ENCODE measurements around the gene EAPP.
A peak's percentile ranks its signal among the peaks of the same experiment; 100 is the strongest.
"Not testable (repeated sequence)": the region's sequence is repeated elsewhere in the genome, so short reads cannot be mapped to it uniquely, and the experiment has no call there.

EAPP gene

DNA sequence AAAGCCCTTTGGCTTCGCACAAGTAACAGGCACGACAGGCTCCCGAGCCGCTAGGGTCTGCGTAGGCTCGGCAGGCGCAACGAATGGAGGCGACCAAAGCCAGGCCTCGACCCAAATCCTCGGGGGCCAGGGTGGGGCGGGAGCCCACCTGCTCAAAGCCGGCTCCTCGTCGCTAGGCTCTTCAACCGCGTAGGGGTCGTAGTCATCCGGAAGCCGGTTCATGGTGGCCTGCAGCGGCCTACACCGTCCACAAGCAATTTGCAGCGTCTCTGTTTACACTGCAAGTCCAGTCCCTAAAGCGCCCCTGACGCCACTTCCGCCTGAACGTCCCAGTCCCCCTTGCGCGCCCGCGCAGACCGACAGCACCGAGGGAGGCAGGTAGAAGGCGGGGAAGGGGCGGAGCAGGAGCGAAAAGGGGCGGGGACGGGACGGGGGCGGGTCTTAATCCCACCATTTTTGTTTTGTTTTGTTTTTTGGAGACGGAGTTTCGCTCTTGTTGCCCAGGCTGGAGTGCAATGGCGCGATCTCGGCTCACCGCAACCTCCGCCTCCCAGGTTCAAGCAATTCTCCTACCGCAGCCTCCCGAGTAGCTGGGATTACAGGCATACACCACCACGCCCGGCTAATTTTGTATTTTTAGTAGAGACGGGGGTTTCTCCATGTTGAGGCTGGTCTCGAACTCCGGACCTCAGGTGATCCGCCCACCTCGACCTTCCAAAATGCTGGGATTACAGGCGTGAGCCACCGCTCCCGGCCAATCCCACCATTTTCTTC lies at the start of gene EAPP:
EAPP (minus strand) TSS at position 295 of the 774 bp plus-strand sequence; CDS start at position 222, 73 bp downstream.
- peak; percentile 83 to 90 for DNase-seq (ENCODE audit: low read depth in 2 of 2, low spot score in 1 of 2)

GRCh38 chr14:34583525-34583924 lies 44.0 kb upstream of the EAPP start:
- no peak for DNase-seq (ENCODE audit: low read depth in 2 of 2, low spot score in 1 of 2)

- DNase-seq (ENCODE audit: low read depth in 2 of 2, low spot score in 1 of 2) = no peak
These were observed 42.7 kb upstream of the EAPP start for GRCh38 chr14:34582117-34582680.

GRCh38 chr14:34580381-34580780 lies 40.9 kb upstream of the EAPP start:
- DNase-seq (ENCODE audit: low read depth in 2 of 2, low spot score in 1 of 2) = no peak

GRCh38 chr14:34571771-34572170 lies 32.3 kb upstream of the EAPP start:
- DNase-seq (ENCODE audit: low read depth in 2 of 2, low spot score in 1 of 2) = no peak

- no peak for DNase-seq (ENCODE audit: low read depth in 2 of 2, low spot score in 1 of 2)
These were observed 30.2 kb upstream of the EAPP start for GRCh38 chr14:34569750-34570149.

DNA sequence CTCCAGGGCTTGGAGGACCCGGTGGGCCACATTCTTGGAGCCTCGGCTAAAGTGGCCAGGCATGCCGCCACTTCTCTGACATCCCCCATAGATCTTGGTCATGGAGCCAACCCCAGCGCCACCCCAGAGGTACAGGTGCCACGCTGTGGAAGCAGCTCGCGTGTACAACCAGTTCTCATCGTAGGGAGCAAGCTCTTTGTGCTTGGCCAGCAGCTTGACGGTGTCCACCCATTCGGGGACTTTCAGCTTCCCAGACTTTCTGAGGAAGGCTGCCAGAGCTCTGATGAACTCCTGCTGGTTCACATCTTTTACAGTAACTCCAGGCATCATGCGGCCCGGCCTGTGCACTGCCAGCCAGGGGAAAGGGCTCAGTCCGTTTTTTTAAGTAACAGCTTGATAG lies 29.3 kb upstream of the EAPP start:
- no peak for DNase-seq (ENCODE audit: low read depth in 2 of 2, low spot score in 1 of 2)

- no peak for DNase-seq (ENCODE audit: low read depth in 2 of 2, low spot score in 1 of 2)
These were observed 23.3 kb upstream of the EAPP start for GRCh38 chr14:34562776-34563150.

DNA sequence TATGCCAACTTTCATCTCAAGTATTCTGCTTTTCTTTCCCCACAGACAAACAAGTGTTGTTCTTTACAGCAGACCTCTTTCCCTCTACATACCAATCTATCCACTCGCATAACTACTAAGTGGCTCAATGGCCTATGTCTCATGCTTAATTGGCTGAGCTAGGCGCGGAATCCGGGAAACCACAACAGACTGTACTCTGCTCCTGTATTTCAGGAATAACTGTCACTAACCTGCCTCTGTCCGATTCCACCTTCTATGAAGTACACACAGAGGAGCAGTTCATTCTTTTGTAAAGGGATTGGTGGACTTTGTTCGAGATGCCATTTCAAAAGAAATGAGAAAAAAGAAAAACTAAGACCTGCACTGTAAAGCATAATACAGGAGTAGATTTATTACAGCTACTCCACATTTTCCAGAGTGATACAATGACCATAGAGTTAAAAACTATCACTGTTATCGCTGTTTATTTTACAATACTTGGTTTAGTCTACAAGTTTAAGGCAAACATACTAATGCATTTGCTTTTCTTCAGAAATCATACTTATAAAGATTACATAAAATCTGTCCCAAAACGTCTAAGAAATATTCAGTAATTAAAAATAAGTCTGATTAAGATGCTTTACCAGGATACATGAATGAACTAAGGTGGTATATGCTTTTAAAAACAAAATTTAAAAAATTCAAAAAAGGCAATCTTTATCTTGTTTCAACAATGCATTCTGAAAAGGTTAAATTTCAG lies 22.7 kb upstream of the EAPP start:
- DNase-seq (ENCODE audit: low read depth in 2 of 2, low spot score in 1 of 2) = not testable (repeated sequence)

DNA sequence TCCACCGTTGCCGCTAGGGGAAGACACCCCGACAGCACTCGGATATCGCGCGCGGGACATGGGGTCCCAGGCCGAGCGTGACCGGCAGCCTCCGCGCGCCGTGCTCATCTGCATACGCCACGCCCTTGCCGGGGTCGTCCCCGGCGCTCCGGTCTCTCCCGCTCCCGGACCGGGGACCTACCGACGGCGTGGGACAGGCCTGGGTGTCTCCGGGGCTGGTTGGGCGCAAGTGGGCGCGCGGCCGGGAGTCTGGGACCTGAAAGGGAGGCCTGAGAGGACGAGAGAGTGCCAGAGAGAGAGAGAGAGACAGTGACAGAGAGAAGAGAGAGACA lies 17.0 kb upstream of the EAPP start:
- DNase-seq (ENCODE audit: low read depth in 2 of 2, low spot score in 1 of 2) = not testable (repeated sequence)

DNA sequence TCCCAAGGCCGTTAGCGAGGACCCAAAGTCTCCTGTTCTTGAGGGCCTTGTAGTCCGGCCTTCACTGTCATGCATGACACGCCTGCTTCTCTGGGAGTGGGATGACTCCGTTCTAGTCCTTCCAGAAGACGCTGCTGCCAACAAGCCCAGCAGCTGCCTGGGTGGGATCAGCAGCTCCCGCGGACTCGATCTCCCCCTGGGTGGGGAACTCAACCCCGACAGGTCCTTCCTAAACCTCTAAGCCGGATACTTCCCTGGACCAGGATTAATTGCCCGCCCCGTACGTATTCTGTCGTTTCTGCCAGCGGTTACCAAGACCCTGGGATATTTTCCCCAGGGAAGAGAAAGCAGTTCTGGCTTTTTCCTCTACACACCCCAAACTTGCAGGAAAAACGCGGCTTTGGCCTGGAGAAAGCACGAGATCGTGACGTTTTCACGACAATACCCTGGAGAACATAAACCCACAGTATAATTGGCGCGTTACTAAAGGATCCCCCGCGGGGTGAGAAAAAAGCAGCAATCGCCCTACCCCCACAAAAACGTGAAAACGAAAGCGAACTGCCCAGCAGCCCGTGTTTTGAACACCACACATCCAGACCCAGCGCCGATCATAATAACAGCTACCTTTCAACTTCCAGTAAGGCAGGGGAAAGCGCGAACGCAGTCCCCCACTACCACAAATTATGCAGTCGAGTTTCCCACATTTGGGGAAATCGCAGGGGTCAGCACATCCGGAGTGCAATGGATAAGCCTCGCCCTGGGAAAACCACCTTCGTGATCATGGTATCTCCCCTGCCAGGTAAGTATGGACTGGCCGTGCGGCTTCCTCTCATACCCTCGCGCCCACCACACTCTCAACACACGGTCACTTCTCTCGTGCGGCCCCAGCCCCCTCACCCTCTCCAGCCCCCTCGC lies 16.3 kb upstream of the EAPP start:
- DNase-seq (ENCODE audit: low read depth in 2 of 2, low spot score in 1 of 2) = not testable (repeated sequence)

- DNase-seq (ENCODE audit: low read depth in 2 of 2, low spot score in 1 of 2) = no peak
These were observed 15.2 kb upstream of the EAPP start for GRCh38 chr14:34554540-34555250.

GRCh38 chr14:34549276-34549966 lies 9.9 kb upstream of the EAPP start:
- not testable (repeated sequence) for DNase-seq (ENCODE audit: low read depth in 2 of 2, low spot score in 1 of 2)

GRCh38 chr14:34548472-34548981 lies 9.0 kb upstream of the EAPP start:
- DNase-seq (ENCODE audit: low read depth in 2 of 2, low spot score in 1 of 2) = no peak

DNA sequence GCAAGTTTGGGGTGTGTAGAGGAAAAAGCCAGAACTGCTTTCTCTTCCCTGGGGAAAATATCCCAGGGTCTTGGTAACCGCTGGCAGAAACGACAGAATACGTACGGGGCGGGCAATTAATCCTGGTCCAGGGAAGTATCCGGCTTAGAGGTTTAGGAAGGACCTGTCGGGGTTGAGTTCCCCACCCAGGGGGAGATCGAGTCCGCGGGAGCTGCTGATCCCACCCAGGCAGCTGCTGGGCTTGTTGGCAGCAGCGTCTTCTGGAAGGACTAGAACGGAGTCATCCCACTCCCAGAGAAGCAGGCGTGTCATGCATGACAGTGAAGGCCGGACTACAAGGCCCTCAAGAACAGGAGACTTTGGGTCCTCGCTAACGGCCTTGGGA lies 7.6 kb upstream of the EAPP start:
- DNase-seq (ENCODE audit: low read depth in 2 of 2, low spot score in 1 of 2) = not testable (repeated sequence)

GRCh38 chr14:34546272-34547135 lies 7.0 kb upstream of the EAPP start:
- not testable (repeated sequence) for DNase-seq (ENCODE audit: low read depth in 2 of 2, low spot score in 1 of 2)

DNA sequence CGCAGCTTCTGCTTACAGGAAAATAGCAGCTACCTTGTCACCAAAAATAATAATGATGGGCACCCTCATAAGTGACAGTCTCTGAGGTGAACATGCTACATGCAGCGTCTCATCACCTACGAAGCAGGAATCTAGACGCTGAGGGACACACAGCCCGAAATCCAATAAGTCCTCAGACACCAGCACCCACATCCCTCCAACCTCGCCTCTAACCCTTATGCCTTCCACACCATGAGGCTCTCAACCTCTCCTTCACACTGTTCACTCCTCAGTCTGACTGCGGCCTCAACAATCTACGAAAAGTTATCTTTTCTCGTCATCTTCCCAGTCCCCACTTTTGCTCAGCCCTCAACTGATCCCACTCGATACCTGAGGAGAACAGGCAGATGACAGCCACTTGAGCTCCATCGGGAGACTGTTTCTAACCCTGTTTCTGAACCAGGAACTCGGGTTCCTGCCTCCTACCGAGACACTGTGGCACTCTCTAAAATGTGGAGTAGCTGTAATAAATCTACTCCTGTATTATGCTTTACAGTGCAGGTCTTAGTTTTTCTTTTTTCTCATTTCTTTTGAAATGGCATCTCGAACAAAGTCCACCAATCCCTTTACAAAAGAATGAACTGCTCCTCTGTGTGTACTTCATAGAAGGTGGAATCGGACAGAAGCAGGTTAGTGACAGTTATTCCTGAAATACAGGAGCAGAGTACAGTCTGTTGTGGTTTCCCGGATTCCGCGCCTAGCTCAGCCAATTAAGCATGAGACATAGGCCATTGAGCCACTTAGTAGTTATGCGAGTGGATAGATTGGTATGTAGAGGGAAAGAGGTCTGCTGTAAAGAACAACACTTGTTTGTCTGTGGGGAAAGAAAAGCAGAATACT lies 919 bp upstream of the EAPP start:
- DNase-seq (ENCODE audit: low read depth in 2 of 2, low spot score in 1 of 2) = not testable (repeated sequence)

DNA sequence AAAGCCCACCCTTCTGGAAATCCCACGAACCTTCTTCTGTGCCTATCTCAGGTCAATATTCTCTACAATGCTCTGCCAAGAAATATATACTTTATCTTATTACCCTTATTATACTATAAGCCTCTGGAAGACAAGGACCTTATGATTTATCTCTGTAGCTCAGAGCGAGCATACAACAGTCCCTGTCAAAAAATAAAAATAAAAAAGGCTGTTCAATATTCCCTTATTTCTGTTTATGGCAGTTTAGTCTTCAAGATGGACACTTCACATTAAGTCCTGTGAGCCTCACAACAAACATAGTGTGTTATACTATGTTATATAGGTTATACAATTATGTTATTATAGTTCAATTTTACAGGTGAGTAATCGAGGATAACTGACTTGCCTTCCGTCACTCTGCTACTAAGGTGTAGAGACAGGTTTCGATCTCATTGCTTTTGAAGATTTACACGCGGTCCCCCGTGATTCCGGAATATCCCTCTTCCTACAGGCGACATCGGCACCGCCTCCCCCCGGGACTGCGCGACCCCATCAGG lies 562 bp downstream of the EAPP start:
- no peak for DNase-seq (ENCODE audit: low read depth in 2 of 2, low spot score in 1 of 2)
